Spinal cord (tissue), 10 donors: ENCODE results near the gene PCSK5. TPM values are rescaled to one million over a fixed set of nuclear protein-coding genes. Genes with fewer than 3 reads are reported as not detected.

ENCODE experiments used
- DNase-seq, 6 donors: peaks; one replicate each; pipeline versions ENCODE4 v3.0.0 to v3.0.0-alpha.2; 2013 to 2015; ENCODE audit warnings: low spot score in 6 of 6, low read depth in 4 of 6
- H3K27ac ChIP-seq: one replicate; pipeline ENCODE4 v1.5.1; 2013; ENCODE audit warnings: low read depth, low read length, control low read depth
- H3K27me3 ChIP-seq: one replicate; pipeline ENCODE4 v1.6.1; 2013; ENCODE audit warnings: low read length; ENCODE audit not compliant: control insufficient read depth, insufficient read depth
- H3K36me3 ChIP-seq: one replicate; pipeline ENCODE4 v1.6.1; 2013; ENCODE audit warnings: low read length; ENCODE audit not compliant: control insufficient read depth, insufficient read depth
- H3K4me1 ChIP-seq: one replicate; pipeline ENCODE4 v1.6.1; 2013; ENCODE audit warnings: low read length; ENCODE audit not compliant: control insufficient read depth, insufficient read depth
- H3K4me3 ChIP-seq: one replicate; pipeline ENCODE4 v1.5.1; 2013; ENCODE audit warnings: low read depth, low read length, control low read depth
- H3K9me3 ChIP-seq: one replicate; pipeline ENCODE4 v1.6.1; 2013; ENCODE audit warnings: low read length; ENCODE audit not compliant: control insufficient read depth, insufficient read depth
- WGBS: methylation state at CpG from one replicate; pipeline ENCODE4 v1.1.5; 2013; ENCODE audit warnings: missing lambda C conversion rate; ENCODE audit not compliant: insufficient coverage; 5-methylcytosine and 5-hydroxymethylcytosine counted together
- polyA plus RNA-seq, 2 donors: library from polyadenylated mRNA; unstranded; fragments of 120-200 nt; gene quantifications; one replicate each; pipeline ENCODE4 v1.2.1, GENCODE V29; 2013; ENCODE audit not compliant: insufficient read length in 2 of 2
- total RNA-seq, 2 donors: library from RNA; depleted of rRNA in 1 of 2; stranded (reverse); fragments of 120-200 nt in 1 of 2; fragments of >200 nt in 1 of 2; gene quantifications; one replicate each; pipeline versions ENCODE4 v1.2.3 to v1.2.4, GENCODE V29; 2013 to 2014
- donor health status: healthy.

PCSK5 gene
- total and polyA plus RNA-seq, 4 donors, result 8.8 to 15.6 (median 12.5) TPM

- DNase-seq, result no peak
- 83% methylated on average over 1 of the region's 1 CpG for WGBS
- H3K9me3 ChIP-seq, result no peaks in the 10 kb centered on the region
- H3K36me3 ChIP-seq, result no peaks in the 10 kb centered on the region
- peak overlapping the region; percentile 3 for H3K27ac ChIP-seq
- H3K4me3 ChIP-seq, result no peak overlapping the region
- no peaks in the 10 kb centered on the region for H3K27me3 ChIP-seq
- no peaks in the 10 kb centered on the region for H3K4me1 ChIP-seq
Measured at GRCh38 chr9:76371901-76372300, 481.4 kb downstream of the PCSK5 start.

GRCh38 chr9:76372336-76372735 lies 481.9 kb downstream of the PCSK5 start:
- H3K27me3 ChIP-seq, result no peaks in the 10 kb centered on the region
- no peak for DNase-seq
- no peaks in the 10 kb centered on the region for H3K36me3 ChIP-seq
- no peak overlapping the region for H3K4me3 ChIP-seq
- H3K27ac ChIP-seq, result peak overlapping the region; percentile 3
- no peaks in the 10 kb centered on the region for H3K4me1 ChIP-seq
- H3K9me3 ChIP-seq, result no peaks in the 10 kb centered on the region

GRCh38 chr9:76373173-76373783 lies 482.8 kb downstream of the PCSK5 start:
- no peak overlapping the region for H3K27ac ChIP-seq
- H3K27me3 ChIP-seq, result no peaks in the 10 kb centered on the region
- H3K9me3 ChIP-seq, result no peaks in the 10 kb centered on the region
- no peaks in the 10 kb centered on the region for H3K36me3 ChIP-seq
- DNase-seq, result peak in 2 of 6 donors; percentile 28 to 55
- 54% methylated on average over 3 of the region's 4 CpGs for WGBS
- no peak overlapping the region for H3K4me3 ChIP-seq
- no peaks in the 10 kb centered on the region for H3K4me1 ChIP-seq

- 80% methylated on average over 1 of the region's 6 CpGs for WGBS
- Histone ChIP-seq H3K4me1 (no peaks in the 10 kb centered on the region), H3K4me3 (no peak overlapping the region), H3K27me3 (no peaks in the 10 kb centered on the region), H3K36me3 (no peaks in the 10 kb centered on the region), H3K9me3 (no peaks in the 10 kb centered on the region), H3K27ac (no peak overlapping the region)
- DNase-seq, result no peak
Measured at GRCh38 chr9:76373784-76374474, 483.5 kb downstream of the PCSK5 start.

- Histone ChIP-seq H3K4me1 (no peaks in the 10 kb centered on the region), H3K36me3 (no peaks in the 10 kb centered on the region), H3K9me3 (no peaks in the 10 kb centered on the region), H3K27ac (no peak overlapping the region), H3K4me3 (no peak overlapping the region), H3K27me3 (no peaks in the 10 kb centered on the region)
- peak in 1 of 6 donors; percentile 56 for DNase-seq
- WGBS, result 91% methylated on average over 9 of the region's 10 CpGs
Measured at GRCh38 chr9:76374783-76375559, 484.5 kb downstream of the PCSK5 start.

GRCh38 chr9:76377791-76378190 lies 487.3 kb downstream of the PCSK5 start:
- Histone ChIP-seq H3K36me3 (no peaks in the 10 kb centered on the region), H3K4me3 (no peak overlapping the region), H3K9me3 (no peaks in the 10 kb centered on the region), H3K27ac (no peak overlapping the region), H3K4me1 (no peaks in the 10 kb centered on the region), H3K27me3 (no peaks in the 10 kb centered on the region)
- no peak for DNase-seq

GRCh38 chr9:76378367-76379073 lies 488.0 kb downstream of the PCSK5 start:
- no peaks in the 10 kb centered on the region for H3K27me3 ChIP-seq
- DNase-seq, result no peak
- no peaks in the 10 kb centered on the region for H3K4me1 ChIP-seq
- H3K36me3 ChIP-seq, result no peaks in the 10 kb centered on the region
- no peak overlapping the region for H3K27ac ChIP-seq
- H3K9me3 ChIP-seq, result no peaks in the 10 kb centered on the region
- 97% methylated on average over 4 of the region's 6 CpGs for WGBS
- H3K4me3 ChIP-seq, result no peak overlapping the region

- H3K36me3 ChIP-seq, result no peaks in the 10 kb centered on the region
- H3K27ac ChIP-seq, result no peak overlapping the region
- H3K27me3 ChIP-seq, result no peaks in the 10 kb centered on the region
- no peak overlapping the region for H3K4me3 ChIP-seq
- H3K9me3 ChIP-seq, result no peaks in the 10 kb centered on the region
- 93% methylated on average over 2 of the region's 2 CpGs for WGBS
- no peak for DNase-seq
- no peaks in the 10 kb centered on the region for H3K4me1 ChIP-seq
Measured at GRCh38 chr9:76379494-76379893, 489.0 kb downstream of the PCSK5 start.

- Histone ChIP-seq H3K27ac (no peak overlapping the region), H3K4me1 (peaks cover 12% of the 10 kb centered on the region), H3K4me3 (no peak overlapping the region), H3K36me3 (peaks cover 9% of the 10 kb centered on the region), H3K27me3 (no peaks in the 10 kb centered on the region), H3K9me3 (no peaks in the 10 kb centered on the region)
- DNase-seq, result no peak
- WGBS, result no CpG with 5 or more reads among the region's 1 CpG
Measured at GRCh38 chr9:76390656-76391055, 500.2 kb downstream of the PCSK5 start.
